HG03520 (cell line): Measurements from ENCODE around the gene RITA1.
A peak's percentile ranks its signal among the peaks of the same experiment; 100 is the strongest.
"Not testable (repeated sequence)": the region's sequence is repeated elsewhere in the genome, so short reads cannot be mapped to it uniquely, and the experiment has no call there.

ENCODE experiments used
- ATAC-seq: cut with Tn5 transposase; IDR thresholded peaks from one replicate; pipeline ENCODE4 v1.9.1; 2021; ENCODE audit warnings: mild to moderate bottlenecking, moderate library complexity; ENCODE audit not compliant: unreplicated experiment

The RITA1 gene

GRCh38 chr12:113201187-113202177 is 16.0 kb downstream of the RITA1 start:
- ATAC-seq = no peak

- no peak for ATAC-seq
These were observed 17.0 kb downstream of the RITA1 start for GRCh38 chr12:113202300-113203075.

GRCh38 chr12:113203852-113204760 is 18.6 kb downstream of the RITA1 start:
- no peak for ATAC-seq

- ATAC-seq = no peak
These were observed 19.3 kb downstream of the RITA1 start for GRCh38 chr12:113204804-113205203.

GRCh38 chr12:113206802-113207201 is 21.3 kb downstream of the RITA1 start:
- not testable (repeated sequence) for ATAC-seq

GRCh38 chr12:113207613-113208040 is 22.1 kb downstream of the RITA1 start:
- no peak for ATAC-seq

GRCh38 chr12:113208041-113208934 is 22.8 kb downstream of the RITA1 start:
- ATAC-seq = peak; percentile 74

GRCh38 chr12:113211160-113211559 is 25.6 kb downstream of the RITA1 start:
- no peak for ATAC-seq

GRCh38 chr12:113214895-113215400 is 29.4 kb downstream of the RITA1 start:
- peak; percentile 47 for ATAC-seq

- no peak for ATAC-seq
These were observed 30.5 kb downstream of the RITA1 start for GRCh38 chr12:113216027-113216426.

GRCh38 chr12:113220593-113221180 is 35.2 kb downstream of the RITA1 start:
- ATAC-seq = peak; percentile 0

- peak; percentile 92 for ATAC-seq
These were observed 35.9 kb downstream of the RITA1 start, which contains the start of gene TPCN1 for GRCh38 chr12:113221181-113221996. TPCN1 (plus strand) TSS chr12:113221464; CDS start chr12:113226853, 5,389 bp downstream.

GRCh38 chr12:113221997-113222729 is 36.6 kb downstream of the RITA1 start:
- ATAC-seq = no peak

- no peak for ATAC-seq
These were observed 37.4 kb downstream of the RITA1 start for GRCh38 chr12:113222730-113223531.

- no peak for ATAC-seq
These were observed 39.4 kb downstream of the RITA1 start for GRCh38 chr12:113224955-113225354.
